Measurements from ENCODE around the gene TNIK.

The TNIK gene

GRCh38 chr3:171315101-171315500 is 145.1 kb downstream of the TNIK start:
- Histone ChIP-seq H3K27me3 (ENCODE audit: insufficient read depth, low read depth) (no peaks in the 10 kb centered on the region), H3K4me3 (IDR thresholded peaks at IDR 0.05; ENCODE audit: insufficient read depth, low read depth, low read length) (no peak overlapping the region), H3K9ac (no peak overlapping the region), H2AFZ (ENCODE audit: low read depth) (no peak overlapping the region), H4K20me1 (ENCODE audit: insufficient read depth) (no peaks in the 10 kb centered on the region), H3K79me2 (ENCODE audit: insufficient read depth, low read depth) (no peaks in the 10 kb centered on the region), H3K27ac (no peak overlapping the region), H3K36me3 (ENCODE audit: insufficient read depth) (no peaks in the 10 kb centered on the region), H3K4me1 (ENCODE audit: low read depth, poor library complexity, severe bottlenecking) (no peaks in the 10 kb centered on the region), H3K4me2 (no peak overlapping the region)
- TF ChIP-seq CTCF (conservative IDR thresholded peaks at IDR 0.05; ENCODE audit: low read depth, low read length) = no peak

GRCh38 chr3:171314341-171314740 is 145.9 kb downstream of the TNIK start:
- no peak overlapping the region for H2AFZ ChIP-seq (ENCODE audit: low read depth)
- no peak overlapping the region for H3K27ac ChIP-seq
- no peak for TF ChIP-seq CTCF (conservative IDR thresholded peaks at IDR 0.05; ENCODE audit: low read depth, low read length)
- no peak overlapping the region for H3K4me2 ChIP-seq
- no peaks in the 10 kb centered on the region for H4K20me1 ChIP-seq (ENCODE audit: insufficient read depth)
- H3K79me2 ChIP-seq (ENCODE audit: insufficient read depth, low read depth) = no peaks in the 10 kb centered on the region
- H3K4me1 ChIP-seq (ENCODE audit: low read depth, poor library complexity, severe bottlenecking) = no peaks in the 10 kb centered on the region
- no peak overlapping the region for H3K9ac ChIP-seq
- no peaks in the 10 kb centered on the region for H3K27me3 ChIP-seq (ENCODE audit: insufficient read depth, low read depth)
- no peaks in the 10 kb centered on the region for H3K36me3 ChIP-seq (ENCODE audit: insufficient read depth)
- no peak overlapping the region for H3K4me3 ChIP-seq (IDR thresholded peaks at IDR 0.05; ENCODE audit: insufficient read depth, low read depth, low read length)

- TF ChIP-seq CTCF (conservative IDR thresholded peaks at IDR 0.05; ENCODE audit: low read depth, low read length) = no peak
- H3K9ac ChIP-seq = no peak overlapping the region
- H3K4me3 ChIP-seq (IDR thresholded peaks at IDR 0.05; ENCODE audit: insufficient read depth, low read depth, low read length) = no peak overlapping the region
- no peaks in the 10 kb centered on the region for H3K36me3 ChIP-seq (ENCODE audit: insufficient read depth)
- H3K4me2 ChIP-seq = no peak overlapping the region
- H3K4me1 ChIP-seq (ENCODE audit: low read depth, poor library complexity, severe bottlenecking) = no peaks in the 10 kb centered on the region
- no peak overlapping the region for H3K27ac ChIP-seq
- no peaks in the 10 kb centered on the region for H4K20me1 ChIP-seq (ENCODE audit: insufficient read depth)
- no peak overlapping the region for H2AFZ ChIP-seq (ENCODE audit: low read depth)
- H3K27me3 ChIP-seq (ENCODE audit: insufficient read depth, low read depth) = no peaks in the 10 kb centered on the region
- H3K79me2 ChIP-seq (ENCODE audit: insufficient read depth, low read depth) = no peaks in the 10 kb centered on the region
These were observed 146.5 kb downstream of the TNIK start for GRCh38 chr3:171313702-171314101.

GRCh38 chr3:171312741-171313140 is 147.5 kb downstream of the TNIK start:
- H3K9ac ChIP-seq = no peak overlapping the region
- no peaks in the 10 kb centered on the region for H3K4me1 ChIP-seq (ENCODE audit: low read depth, poor library complexity, severe bottlenecking)
- H3K4me2 ChIP-seq = no peak overlapping the region
- no peaks in the 10 kb centered on the region for H3K36me3 ChIP-seq (ENCODE audit: insufficient read depth)
- no peak overlapping the region for H3K4me3 ChIP-seq (IDR thresholded peaks at IDR 0.05; ENCODE audit: insufficient read depth, low read depth, low read length)
- no peak for TF ChIP-seq CTCF (conservative IDR thresholded peaks at IDR 0.05; ENCODE audit: low read depth, low read length)
- H2AFZ ChIP-seq (ENCODE audit: low read depth) = no peak overlapping the region
- no peaks in the 10 kb centered on the region for H3K27me3 ChIP-seq (ENCODE audit: insufficient read depth, low read depth)
- no peaks in the 10 kb centered on the region for H4K20me1 ChIP-seq (ENCODE audit: insufficient read depth)
- no peaks in the 10 kb centered on the region for H3K79me2 ChIP-seq (ENCODE audit: insufficient read depth, low read depth)
- no peak overlapping the region for H3K27ac ChIP-seq

GRCh38 chr3:171311784-171312183 is 148.4 kb downstream of the TNIK start:
- Histone ChIP-seq H3K4me1 (ENCODE audit: low read depth, poor library complexity, severe bottlenecking) (no peaks in the 10 kb centered on the region), H3K9ac (no peak overlapping the region)

More at GRCh38 chr3:171311784-171312183, 148.4 kb downstream of the TNIK start:
- no peaks in the 10 kb centered on the region for H4K20me1 ChIP-seq (ENCODE audit: insufficient read depth)
- no peaks in the 10 kb centered on the region for H3K79me2 ChIP-seq (ENCODE audit: insufficient read depth, low read depth)
- no peak overlapping the region for H3K4me3 ChIP-seq (IDR thresholded peaks at IDR 0.05; ENCODE audit: insufficient read depth, low read depth, low read length)
- H3K27ac ChIP-seq = no peak overlapping the region
- no peak overlapping the region for H2AFZ ChIP-seq (ENCODE audit: low read depth)
- H3K36me3 ChIP-seq (ENCODE audit: insufficient read depth) = no peaks in the 10 kb centered on the region
- no peak for TF ChIP-seq CTCF (conservative IDR thresholded peaks at IDR 0.05; ENCODE audit: low read depth, low read length)
- H3K27me3 ChIP-seq (ENCODE audit: insufficient read depth, low read depth) = no peaks in the 10 kb centered on the region
- H3K4me2 ChIP-seq = no peak overlapping the region
